HL-60 (cell line): ENCODE measurements around the gene ZNF764.
"Not testable (repeated sequence)": the region's sequence is repeated elsewhere in the genome, so short reads cannot be mapped to it uniquely, and the experiment has no call there.

Experiments
- DNase-seq, 2 experiments: peaks; one replicate each; pipeline ENCODE4 v3.0.0-alpha.2; 2010 to 2020; ENCODE audit warnings: low read depth in 1 of 2, low spot score in 1 of 2
- H3K27ac ChIP-seq: fragments of 250-450 bp; sonication (Bioruptor Pico); replicated peaks from 2 replicates; pipeline ENCODE4 v1.5.1; 2020; ENCODE audit warnings: mild to moderate bottlenecking, moderate library complexity
- H3K27me3 ChIP-seq: fragments of 250-450 bp; sonication (Bioruptor Pico); 2 replicates; pipeline ENCODE4 v1.5.1; 2021; ENCODE audit warnings: mild to moderate bottlenecking, moderate library complexity; ENCODE audit not compliant: insufficient read depth, poor library complexity, severe bottlenecking
- H3K4me3 ChIP-seq: replicated peaks from 2 replicates; pipeline ENCODE4 v1.5.1; 2011; ENCODE audit warnings: mild to moderate bottlenecking, control low read depth, low read length; ENCODE audit not compliant: insufficient read depth
- GABPA ChIP-seq: IDR thresholded peaks from 2 replicates; pipeline ENCODE4 v1.6.1; 2012; ENCODE audit warnings: low read depth
- POLR2AphosphoS5 ChIP-seq: IDR thresholded peaks from 2 replicates; pipeline ENCODE4 v1.6.1; 2012; ENCODE audit warnings: low read depth
- SPI1 ChIP-seq: IDR thresholded peaks from 2 replicates; pipeline ENCODE4 v1.6.1; 2012; ENCODE audit warnings: low read depth, mild to moderate bottlenecking, borderline replicate concordance
- TF ChIP-seq, protein P1 (sequence below): IDR thresholded peaks from 2 replicates; pipeline ENCODE4 v1.6.1; 2012; ENCODE audit warnings: low read depth; ENCODE audit not compliant: insufficient replicate concordance
- TF ChIP-seq, protein P2 (sequence below): IDR thresholded peaks from one replicate; pipeline ENCODE4 v1.5.1; 2011; ENCODE audit warnings: low read length, control low read depth, inconsistent platforms; ENCODE audit not compliant: insufficient read depth

ZNF764 gene

DNA sequence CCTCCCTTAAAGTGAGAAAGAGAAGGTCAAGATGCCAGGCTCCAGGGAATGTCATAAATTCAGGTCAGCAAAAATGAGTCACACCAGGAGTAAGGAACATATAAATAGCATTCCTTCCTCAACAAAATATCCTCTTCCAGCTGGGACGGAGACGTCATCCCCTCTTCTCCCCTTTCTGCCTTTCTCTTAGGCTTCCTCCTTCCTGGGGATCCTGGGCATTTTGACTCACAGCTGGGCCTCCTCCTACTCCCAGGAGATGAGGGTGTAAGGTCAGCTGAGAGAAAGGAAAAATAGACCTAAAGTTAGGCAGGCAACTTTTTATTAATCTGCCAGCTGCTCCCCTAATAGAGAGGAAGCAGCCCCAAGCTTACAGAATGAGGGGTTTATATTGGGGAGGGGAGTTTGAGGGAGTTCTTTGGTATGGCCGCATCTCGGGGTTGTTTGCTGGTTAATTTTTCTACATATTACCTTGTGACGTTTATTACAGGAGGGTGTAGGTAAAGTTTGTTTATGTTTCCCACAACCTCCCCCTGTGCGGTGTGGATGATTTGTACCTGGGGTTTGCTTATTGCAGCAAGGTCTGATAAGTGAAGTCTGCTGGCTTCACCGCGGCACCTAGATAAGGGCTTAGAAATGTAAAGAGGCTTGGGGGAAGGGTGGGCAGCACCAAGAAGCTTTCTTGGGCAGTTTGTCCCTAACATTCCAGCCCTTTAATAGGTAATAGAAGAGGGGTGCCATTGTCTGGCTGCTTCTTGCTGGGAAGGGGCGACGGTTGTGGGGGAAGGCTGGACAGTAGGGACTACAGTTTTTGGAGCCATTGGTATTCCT lies 16.5 kb downstream of the ZNF764 start:
- no peak overlapping the region for H3K4me3 ChIP-seq
- H3K27ac ChIP-seq, result no peak overlapping the region

DNA sequence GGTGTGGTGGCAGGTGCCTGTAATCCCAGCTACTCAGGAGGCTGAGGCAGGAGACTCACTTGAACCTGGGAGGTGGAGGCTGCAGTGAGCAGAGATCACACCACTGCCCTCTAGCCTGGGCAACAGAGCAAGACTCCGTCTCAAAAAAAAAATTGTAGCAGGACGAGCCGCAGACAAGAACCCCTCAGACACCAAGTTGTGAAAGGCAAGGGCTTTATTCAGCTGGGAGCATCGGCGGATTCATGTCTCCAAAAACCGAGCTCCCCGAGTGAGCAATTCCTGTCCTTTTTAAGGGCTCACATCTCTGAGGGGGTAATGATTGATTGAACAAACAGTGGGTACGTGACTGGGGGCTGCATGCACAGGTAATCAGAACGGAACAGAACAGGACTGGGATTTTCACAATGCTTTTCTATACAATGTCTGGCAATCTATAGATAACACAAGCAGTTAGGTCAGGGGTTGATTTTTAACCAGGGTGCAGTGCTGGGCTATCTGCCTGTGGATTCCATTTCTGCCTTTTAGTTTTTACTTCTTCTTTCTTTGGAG lies 17.2 kb downstream of the ZNF764 start:
- DNase-seq, H3K27me3 ChIP-seq, H3K27ac ChIP-seq, H3K4me3 ChIP-seq: not testable (repeated sequence)

More for the DNA sequence above, 16.5 kb downstream of the ZNF764 start:
- no peaks in the 10 kb centered on the region for H3K27me3 ChIP-seq
- no peak for TF ChIP-seq SPI1
- TF ChIP-seq POLR2AphosphoS5, result no peak
- TF ChIP-seq, protein P1, sequence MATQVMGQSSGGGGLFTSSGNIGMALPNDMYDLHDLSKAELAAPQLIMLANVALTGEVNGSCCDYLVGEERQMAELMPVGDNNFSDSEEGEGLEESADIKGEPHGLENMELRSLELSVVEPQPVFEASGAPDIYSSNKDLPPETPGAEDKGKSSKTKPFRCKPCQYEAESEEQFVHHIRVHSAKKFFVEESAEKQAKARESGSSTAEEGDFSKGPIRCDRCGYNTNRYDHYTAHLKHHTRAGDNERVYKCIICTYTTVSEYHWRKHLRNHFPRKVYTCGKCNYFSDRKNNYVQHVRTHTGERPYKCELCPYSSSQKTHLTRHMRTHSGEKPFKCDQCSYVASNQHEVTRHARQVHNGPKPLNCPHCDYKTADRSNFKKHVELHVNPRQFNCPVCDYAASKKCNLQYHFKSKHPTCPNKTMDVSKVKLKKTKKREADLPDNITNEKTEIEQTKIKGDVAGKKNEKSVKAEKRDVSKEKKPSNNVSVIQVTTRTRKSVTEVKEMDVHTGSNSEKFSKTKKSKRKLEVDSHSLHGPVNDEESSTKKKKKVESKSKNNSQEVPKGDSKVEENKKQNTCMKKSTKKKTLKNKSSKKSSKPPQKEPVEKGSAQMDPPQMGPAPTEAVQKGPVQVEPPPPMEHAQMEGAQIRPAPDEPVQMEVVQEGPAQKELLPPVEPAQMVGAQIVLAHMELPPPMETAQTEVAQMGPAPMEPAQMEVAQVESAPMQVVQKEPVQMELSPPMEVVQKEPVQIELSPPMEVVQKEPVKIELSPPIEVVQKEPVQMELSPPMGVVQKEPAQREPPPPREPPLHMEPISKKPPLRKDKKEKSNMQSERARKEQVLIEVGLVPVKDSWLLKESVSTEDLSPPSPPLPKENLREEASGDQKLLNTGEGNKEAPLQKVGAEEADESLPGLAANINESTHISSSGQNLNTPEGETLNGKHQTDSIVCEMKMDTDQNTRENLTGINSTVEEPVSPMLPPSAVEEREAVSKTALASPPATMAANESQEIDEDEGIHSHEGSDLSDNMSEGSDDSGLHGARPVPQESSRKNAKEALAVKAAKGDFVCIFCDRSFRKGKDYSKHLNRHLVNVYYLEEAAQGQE, result no peak
- TF ChIP-seq GABPA, result no peak
- TF ChIP-seq, protein P2, sequence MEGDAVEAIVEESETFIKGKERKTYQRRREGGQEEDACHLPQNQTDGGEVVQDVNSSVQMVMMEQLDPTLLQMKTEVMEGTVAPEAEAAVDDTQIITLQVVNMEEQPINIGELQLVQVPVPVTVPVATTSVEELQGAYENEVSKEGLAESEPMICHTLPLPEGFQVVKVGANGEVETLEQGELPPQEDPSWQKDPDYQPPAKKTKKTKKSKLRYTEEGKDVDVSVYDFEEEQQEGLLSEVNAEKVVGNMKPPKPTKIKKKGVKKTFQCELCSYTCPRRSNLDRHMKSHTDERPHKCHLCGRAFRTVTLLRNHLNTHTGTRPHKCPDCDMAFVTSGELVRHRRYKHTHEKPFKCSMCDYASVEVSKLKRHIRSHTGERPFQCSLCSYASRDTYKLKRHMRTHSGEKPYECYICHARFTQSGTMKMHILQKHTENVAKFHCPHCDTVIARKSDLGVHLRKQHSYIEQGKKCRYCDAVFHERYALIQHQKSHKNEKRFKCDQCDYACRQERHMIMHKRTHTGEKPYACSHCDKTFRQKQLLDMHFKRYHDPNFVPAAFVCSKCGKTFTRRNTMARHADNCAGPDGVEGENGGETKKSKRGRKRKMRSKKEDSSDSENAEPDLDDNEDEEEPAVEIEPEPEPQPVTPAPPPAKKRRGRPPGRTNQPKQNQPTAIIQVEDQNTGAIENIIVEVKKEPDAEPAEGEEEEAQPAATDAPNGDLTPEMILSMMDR, result no peak
- no peak for DNase-seq

GRCh38 chr16:30539986-30540526 lies 18.1 kb downstream of the ZNF764 start:
- not testable (repeated sequence) for DNase-seq, H3K4me3 ChIP-seq, H3K27me3 ChIP-seq, H3K27ac ChIP-seq

DNA sequence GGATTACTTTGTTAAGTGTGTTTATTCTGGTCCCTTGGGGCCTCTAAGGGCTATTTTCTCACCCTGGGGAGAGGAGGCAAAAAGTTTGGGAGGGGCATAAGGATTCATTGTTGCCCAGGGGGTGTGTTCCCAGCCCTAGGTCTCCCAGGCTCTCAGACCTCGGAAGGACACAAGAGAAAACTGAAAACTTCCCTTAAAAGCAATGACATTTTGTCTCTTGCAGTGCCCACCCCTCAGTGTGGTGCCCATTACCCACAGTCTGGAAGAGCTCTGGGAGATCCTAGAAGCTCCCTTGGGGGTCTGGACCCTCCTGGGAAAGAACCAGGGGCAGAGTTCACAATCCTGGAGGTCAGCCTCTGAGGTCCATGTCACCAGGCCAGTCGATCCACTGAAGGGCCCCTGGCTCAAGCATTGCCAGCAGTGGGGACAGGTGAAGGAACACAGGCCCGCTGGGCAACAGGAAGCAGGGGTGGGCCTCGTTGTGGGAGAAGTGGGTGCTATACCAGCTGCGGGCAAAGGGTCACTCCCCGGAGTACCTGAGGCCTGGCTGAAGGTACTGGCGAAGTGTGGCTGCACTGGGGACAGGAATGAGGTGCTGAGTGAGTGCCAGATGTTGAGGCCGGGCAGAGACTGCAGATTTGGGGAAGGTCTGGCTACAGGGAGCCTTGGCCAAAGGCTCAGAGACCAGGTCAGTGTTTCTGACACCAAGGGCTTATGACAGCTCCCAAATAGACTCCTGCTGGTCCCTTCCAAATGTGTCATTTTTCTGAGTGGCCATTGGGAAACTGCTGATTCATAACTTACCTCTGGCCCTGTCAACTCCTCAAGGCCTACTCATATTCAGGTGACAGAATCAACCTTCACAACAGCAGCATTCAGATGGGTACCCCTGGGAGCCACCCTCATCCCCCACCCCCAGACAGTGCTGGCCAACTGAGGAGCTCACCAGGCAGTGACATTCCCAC lies 18.9 kb downstream of the ZNF764 start:
- TF ChIP-seq, protein P2, result no peak
- TF ChIP-seq POLR2AphosphoS5 (no peak), GABPA (no peak), SPI1 (no peak)
- TF ChIP-seq, protein P1, result no peak
- DNase-seq, result no peak
- H3K27me3 ChIP-seq, result no peaks in the 10 kb centered on the region
- H3K4me3 ChIP-seq, result no peak overlapping the region
- no peak overlapping the region for H3K27ac ChIP-seq

- peak overlapping the region; percentile 95 for H3K27ac ChIP-seq
- not testable (repeated sequence) for DNase-seq
- H3K4me3 ChIP-seq, result peak overlapping the region; percentile 56; the same call in 1 of the 2 replicates
Observed at GRCh38 chr16:30536391-30537024, 21.7 kb downstream of the ZNF764 start.

More at GRCh38 chr16:30536391-30537024, 21.7 kb downstream of the ZNF764 start:
- H3K27me3 ChIP-seq, result not testable (repeated sequence)
